Stimulated activated CD4-positive, alpha-beta T cell treated with anti-CD3 and anti-CD28 coated beads, Interleukin-1b, Interleukin-23, amount 100 ng/mL, for 48 hours (primary cell): Measurements from ENCODE around the gene PTPRU.
A peak's percentile ranks its signal among the peaks of the same experiment; 100 is the strongest.

Experiments used
- DNase-seq: peaks from one replicate; pipeline ENCODE4 v3.0.0-alpha.2; 2020

Gene PTPRU

DNA sequence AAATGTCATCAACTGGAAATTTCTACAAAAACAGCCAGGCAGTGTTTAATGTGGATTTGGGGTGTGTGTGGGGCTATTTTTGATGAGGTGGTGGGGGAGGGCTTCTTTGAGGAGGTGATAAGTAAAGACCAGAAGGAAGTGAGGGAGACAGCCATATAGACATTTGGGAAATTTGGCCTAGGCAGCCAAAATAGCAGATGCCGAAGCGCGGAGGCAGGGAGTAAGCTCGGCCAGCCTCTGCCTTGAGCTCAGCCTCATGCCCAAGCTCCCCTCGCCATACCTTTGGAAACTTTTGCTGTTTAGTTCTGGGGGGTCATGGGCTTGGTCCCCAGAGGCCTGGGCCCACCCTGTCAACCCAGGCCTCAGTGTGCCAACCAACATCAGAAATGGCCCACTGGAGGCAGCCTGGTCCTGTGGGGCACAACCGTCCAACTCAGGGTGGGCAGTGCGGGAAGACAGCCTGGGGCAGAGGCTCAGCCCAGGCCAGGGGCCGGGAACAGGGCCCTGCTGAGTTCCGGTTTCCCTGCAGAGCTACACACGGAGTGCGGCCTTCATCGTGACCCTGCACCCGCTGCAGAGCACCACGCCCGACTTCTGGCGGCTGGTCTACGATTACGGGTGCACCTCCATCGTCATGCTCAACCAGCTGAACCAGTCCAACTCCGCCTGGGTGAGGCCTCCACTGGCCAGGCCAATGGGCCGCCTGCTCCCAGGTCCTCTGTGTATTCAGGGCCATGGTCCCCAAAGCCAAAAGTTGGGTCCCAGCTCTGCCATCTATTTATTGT is 84.0 kb downstream of the PTPRU start:
- no peak for DNase-seq

DNA sequence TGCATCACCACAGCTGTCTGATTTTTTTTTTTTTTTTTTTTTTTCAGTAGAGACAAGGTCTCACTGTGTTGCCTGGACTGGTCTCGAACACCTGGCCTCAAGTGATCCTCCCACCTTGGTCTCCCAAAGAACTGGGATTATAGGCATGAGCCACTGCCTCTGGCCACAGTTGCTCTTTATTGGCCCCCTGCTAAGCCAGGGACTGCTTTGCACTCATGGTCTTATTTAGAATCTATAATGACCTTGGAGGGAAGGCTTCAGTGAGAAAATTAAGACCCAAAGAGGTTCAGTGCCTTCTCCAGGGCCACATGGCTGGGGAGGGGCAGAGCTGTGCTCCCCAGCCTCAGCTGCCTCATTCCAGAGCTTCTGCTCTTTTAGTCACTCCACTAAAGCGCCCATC is 84.9 kb downstream of the PTPRU start:
- DNase-seq, result no peak

DNA sequence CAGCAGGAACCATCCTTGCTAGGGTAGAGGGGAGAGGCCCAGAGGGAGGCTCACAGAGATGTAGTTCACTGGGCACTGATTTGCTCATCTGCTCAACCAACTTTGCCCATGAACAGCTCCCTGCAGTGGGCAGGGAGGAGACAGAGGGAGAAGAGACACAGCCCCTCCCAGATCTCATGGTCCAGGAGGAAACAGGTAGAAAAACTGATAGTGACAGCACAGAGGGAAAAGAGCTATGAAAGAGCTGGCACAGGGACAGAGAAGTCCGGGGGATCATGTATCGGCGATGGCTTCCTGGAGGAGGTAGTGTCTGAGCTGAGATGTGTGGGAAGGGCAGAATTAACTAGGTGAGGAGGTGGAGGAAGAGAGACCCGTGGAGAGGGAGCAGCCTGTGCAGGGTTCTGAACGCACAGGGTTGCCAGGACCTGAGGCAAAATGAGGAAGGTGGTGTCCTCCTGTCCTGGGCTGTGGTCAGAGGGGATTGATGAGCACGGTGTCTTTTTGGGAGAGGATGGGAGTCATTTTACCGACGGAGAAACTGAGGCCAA is 85.9 kb downstream of the PTPRU start:
- no peak for DNase-seq

DNA sequence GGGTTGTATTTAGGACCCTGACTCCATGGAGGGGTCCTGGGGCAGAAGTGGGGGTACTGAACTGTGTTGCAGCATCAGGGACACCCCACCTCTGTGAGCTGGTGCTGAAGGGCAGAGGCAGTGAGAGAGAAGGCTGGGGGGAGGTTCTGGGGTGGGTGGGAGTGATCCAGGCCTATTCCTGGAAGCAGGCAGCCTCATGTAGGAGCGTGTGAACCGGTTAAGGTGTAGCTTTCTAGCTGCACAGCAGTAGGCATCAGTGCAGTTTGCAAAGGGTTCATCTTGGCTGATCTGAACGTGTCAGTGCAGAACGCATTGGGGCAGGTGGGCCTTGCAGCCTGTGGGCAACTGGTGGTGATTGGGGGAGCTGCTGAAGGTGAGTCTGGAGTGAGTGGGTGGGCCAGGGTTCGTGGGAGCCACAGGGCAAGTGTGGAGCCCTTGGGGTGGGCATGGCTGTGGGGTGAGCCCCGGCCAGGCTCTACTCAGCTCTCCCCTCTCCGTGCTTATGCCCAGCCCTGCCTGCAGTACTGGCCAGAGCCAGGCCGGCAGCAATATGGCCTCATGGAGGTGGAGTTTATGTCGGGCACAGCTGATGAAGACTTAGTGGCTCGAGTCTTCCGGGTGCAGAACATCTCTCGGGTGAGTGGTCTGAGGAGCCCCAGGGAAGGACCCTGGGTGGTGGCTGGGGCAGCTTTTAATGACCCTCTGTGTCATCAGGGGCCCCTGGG is 86.7 kb downstream of the PTPRU start:
- DNase-seq, result no peak

DNA sequence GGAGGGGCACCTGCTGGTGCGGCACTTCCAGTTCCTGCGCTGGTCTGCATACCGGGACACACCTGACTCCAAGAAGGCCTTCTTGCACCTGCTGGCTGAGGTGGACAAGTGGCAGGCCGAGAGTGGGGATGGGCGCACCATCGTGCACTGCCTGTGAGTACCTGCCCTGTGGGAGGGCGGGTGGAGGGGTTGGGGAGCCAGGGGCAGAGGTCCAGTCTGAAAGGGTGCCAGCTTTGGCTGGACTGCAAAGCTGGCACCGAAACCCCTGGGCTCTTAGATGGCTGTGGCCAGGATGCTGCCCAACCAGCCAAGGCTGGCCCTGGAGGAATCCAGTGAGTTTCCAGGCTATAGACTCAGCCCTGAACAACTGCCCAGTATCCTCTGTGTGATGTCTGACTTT is 87.3 kb downstream of the PTPRU start:
- DNase-seq, result no peak

DNA sequence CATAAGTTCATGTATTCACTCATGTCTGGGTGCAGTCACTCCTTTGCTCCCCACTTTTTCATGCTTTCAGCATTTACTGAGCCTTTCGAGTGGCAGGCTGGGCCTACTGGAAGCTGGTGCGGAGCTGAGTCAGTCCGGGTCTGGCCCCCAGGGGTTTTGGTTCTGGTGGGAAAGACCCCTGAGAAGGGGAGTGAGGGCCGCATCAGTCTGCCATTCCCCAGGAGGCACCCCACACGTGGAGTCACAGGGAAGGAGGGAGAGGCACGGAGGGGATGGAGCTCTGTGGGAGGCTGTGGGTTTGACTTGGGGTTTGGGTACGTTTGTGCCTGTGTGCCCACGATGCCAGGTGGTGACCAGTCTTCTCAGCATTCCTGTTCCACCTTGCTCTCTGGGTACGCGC is 87.9 kb downstream of the PTPRU start:
- no peak for DNase-seq

DNA sequence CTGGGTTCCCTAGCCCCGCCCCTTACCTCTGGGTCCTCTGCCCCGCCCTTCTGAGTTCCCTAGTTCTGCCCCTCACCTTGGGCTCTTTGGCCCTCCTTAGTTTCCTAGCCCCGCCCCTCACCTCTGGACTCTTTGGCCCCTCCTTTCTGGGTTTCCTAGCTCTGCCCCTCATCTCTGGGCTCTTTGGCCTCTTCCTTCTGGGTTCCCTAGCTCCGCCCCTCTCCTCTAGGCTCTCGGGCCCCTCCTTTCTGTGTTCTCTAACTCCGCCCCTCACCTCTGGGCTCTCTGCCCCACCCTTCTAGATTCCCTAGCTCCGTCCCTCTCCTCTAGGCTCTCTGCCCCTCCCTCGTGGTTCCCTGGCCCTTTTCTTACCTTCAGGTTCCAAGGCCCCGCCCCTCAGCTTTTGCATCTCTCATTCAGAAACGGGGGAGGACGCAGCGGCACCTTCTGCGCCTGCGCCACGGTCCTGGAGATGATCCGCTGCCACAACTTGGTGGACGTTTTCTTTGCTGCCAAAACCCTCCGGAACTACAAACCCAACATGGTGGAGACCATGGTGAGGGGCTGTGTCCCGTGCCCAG is 88.5 kb downstream of the PTPRU start:
- no peak for DNase-seq

DNA sequence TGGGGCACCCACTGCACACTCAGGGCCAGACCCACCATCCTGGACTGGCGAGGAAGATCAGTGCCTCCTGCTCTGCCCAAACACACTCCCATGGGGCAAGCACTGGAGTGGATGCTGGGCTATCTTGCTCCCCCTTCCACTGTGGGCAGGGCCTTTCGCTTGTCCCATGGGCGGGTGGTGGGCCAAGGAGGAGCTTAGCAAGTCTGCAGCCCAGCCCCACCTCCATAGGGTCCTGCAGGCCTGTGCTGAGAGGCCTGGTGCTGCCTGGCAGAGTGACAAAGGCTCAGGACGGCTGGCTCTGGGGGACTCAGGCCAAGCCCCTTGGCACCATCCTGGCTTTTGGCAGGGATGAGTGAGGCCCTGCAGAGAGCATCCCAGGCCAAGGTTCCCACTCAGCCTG is 89.4 kb downstream of the PTPRU start:
- no peak for DNase-seq

DNA sequence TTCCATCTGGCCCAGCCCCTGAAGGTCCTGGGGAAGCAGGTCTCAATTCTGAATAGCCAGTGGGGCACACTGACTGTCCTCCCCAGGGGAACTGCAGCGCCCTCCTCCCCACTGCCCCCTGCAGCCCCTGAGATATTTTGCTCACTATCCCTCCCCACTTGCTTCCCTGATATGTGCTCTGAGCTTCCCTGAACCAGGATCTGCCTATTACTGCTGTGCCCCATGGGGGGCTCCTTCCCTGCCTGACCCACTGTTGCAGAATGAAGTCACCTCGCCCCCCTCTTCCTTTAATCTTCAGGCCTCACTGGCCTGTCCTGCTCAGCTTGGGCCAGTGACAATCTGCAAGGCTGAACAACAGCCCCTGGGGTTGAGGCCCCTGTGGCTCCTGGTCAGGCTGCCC is 89.8 kb downstream of the PTPRU start:
- DNase-seq, result no peak

DNA sequence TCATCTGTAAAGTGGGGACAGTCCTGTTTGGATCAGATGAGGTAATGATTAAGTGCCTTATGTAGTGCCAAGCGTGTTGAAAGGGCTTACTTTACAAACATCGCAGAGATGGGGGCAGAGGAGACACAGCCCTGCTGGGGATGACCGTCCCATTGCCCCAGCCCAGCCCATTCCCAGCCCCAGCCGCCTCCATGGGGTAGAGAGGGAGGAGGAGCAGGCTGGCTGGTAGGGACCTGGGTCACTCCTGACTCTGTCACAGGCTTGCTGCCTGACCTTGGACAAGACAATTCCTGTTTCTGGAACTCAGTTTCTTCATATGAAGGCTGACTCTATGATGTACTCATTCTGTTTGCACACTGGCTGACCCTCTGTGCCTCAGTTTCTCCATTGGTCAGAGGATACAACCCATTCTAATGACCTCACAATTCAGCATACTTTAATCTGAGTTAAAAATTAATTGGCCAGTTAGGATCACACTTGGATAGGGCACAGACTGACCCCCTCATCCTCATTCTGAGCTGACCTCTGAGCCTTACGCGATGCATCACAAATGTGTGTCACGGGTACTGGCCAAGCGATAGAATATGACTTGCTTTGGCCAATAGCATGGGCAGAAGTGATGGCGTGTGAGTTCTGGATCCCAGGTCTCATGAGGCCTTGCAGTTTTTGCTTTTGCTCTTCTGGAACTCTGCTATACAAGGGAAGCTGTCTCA is 91.1 kb downstream of the PTPRU start:
- DNase-seq, result no peak

DNA sequence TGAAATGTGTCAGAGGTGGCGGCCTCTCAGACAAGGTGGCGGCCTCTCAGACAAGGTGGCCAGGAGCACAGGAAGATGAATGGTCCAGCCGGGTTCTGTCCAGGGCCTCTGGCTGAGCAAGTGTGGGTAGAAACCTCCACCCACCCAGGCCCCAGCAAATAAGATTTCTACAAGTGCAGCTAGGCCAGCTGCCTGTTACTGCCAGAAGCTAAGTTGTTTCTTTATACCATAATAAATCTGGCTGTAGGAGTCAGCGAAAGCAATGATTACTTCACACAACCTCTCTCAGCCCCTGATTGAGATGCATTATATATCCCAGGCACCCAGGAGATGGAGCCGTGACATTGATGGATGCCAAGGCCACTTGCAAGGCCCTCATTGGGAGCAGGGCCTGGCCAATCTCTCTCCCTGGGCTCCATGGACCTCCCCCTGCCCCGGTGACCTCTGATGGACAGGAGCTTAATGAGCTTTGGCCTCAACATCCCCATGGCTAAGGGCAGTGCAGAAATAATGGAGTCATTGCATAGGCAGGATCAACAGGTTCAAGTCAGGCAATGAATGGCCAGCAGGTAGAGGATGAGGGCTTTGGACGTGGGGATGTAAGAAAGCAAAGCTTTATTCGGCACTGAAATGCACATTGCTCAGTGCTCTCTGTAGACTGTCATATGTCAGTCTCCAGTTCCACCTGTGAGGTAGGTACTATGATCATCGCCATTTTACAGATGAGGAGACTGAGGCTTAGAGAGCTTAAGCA is 92.9 kb downstream of the PTPRU start:
- no peak for DNase-seq

DNA sequence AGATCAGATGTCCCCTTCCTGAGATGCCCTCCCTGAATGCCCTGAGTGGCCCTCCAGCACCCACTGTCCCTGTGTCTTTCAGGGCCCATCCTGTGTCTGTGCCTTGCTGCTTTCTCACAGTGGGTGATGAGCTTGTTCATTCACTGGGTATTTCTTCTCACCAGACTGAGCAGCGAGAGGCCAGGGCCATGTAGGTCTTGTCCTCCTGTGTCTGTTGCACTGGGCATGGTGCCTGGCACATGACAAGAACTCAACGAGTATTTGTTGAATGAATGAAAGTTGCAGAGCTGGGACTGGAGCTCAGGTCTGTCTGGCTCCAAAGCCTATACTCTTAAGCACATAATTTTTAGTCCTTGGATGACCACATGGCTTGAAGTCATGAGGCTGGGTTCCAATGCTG is 93.8 kb downstream of the PTPRU start:
- no peak for DNase-seq

DNA sequence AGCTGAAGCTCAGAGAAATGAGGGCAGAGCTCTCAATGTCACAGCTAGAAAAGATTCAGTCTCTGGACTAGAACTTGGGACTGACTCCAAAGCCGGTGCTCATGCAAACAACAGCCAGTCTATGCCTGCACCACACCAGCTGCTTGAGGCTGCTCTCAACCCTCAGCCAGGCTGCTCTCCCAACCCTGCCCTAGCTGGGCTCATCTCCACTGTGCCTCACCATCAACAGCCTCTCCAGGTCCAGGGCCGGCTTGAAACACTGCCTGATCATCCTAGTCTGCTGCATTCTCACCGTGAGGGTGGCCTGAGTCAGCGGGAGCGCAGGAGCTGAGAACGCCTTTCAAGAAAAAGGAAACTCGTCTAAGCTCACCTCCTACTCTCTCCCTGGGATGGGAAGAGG is 94.5 kb downstream of the PTPRU start:
- DNase-seq, result no peak

DNA sequence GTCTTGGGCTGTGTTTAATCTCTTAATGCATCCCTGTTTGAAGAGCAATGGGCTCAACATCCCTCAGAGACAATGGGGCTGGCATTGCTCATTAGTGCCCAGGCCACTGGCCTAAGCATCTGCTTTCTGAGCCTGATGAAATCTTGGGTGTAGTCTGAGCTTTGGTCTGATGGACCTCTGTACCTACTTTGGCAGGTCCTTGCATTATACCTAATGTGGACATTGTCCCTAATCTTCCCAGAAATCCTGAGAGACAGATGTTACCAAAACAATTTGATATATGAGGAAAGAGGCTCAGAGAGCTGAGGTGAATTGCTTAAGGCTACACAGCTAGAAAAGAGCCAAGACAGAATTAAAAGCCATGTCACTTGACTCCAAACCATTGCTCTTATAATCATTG is 95.0 kb downstream of the PTPRU start:
- no peak for DNase-seq

DNA sequence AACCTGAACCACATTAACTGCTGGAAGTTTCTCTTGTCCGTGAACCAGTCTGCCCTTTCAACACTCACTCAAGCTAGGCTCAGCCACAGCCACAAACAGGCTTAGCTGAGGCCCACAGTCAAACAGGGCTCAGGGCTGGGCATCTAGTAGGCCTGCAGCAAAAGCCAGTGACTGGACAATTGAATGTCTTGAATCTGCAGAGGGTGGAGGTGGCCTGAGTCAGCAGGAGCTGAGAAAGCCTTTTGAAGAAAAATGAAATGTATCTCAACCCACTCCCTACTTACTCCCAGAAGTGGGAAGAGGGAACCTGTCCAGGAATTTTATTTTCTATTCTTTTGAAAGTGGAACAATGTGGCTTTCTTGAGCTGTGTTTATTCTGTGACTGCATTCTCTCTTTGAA is 95.4 kb downstream of the PTPRU start:
- no peak for DNase-seq

DNA sequence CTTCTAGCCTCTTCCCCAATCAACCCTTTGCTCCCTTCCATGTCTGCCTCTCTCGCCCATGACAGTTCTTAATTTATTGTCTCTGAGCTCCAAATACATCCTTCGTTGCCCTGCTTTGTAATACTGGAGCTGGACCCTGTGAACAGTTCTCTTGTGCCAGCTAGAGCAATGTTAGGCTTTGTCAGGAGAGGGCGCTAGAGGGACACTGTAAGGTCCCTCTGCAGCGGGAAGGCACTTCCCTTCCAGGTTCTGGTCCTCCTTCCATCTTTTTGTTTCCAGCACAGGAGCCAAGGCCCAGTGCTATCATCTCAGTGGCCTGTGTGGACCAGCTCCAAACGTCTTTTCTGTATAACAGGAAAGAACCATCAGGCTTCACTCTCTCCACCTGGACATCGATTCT is 95.9 kb downstream of the PTPRU start:
- peak; percentile 17 for DNase-seq

DNA sequence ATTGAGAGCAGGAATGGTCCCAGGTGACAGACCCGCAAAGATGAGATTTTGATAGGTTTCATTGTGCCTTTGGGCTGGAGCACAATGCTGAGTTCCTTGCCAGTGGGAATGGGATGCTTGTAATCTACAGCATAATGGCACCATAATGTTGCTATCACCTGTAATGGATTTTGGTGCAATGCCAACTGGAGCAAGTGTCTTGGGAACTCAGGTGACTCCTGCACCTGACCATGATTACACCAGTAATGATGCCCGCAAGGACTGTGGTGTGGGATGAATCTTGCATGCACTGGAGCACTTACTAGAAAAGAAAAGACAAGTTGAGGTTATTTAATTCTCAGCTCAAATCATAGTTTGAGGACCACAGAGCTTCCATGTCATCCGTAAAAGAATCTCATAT is 96.7 kb downstream of the PTPRU start:
- DNase-seq, result no peak

DNA sequence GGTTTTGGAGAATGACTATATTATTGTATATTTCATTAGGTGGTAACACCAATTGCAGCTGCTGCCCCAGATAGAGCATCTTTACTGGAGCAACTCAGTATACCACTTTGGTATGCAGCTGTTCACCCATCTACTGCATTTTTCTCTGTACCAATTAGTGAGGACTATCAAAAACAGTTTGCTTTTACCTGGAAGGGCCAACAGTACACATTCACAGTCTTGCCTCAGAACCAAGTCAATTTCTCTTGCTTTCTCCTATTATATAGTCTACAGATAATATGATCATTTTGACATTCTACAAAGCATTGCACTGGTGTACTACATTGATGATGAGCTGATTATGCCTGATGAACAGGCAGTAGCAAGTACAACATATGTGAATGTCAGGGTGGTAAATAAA is 99.3 kb downstream of the PTPRU start:
- DNase-seq, result no peak

DNA sequence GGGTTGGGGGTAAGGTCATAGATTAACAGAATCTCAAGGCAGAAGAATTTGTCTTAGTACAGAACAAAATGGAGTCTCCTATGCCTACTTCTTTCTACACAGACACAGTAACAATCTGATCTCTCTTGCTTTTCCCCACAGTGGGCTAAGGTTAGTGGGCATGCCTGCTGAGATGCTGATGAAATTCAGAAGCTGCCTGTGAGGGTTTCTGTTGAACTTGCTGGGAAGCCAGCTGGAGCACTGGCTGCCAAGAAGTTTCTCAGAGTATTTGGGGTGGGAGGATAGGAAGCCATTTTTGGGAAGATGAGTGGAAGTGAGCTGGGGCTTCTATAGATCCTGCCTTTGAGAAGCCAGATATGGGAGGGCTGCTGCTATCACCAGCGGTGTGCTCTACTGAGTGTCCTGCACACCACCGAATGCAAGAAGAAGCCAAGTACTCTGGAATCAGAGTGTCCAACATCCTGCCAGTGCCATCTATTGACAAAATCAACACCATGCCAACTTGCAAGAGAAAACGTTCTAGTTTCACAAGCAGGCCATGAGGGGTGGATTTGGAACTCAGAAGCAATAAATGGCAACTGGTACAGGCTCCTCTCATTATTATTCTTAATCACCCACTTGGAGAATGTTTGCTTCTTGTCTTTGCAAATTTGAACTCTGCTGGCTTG is 102.7 kb downstream of the PTPRU start:
- DNase-seq, result no peak

DNA sequence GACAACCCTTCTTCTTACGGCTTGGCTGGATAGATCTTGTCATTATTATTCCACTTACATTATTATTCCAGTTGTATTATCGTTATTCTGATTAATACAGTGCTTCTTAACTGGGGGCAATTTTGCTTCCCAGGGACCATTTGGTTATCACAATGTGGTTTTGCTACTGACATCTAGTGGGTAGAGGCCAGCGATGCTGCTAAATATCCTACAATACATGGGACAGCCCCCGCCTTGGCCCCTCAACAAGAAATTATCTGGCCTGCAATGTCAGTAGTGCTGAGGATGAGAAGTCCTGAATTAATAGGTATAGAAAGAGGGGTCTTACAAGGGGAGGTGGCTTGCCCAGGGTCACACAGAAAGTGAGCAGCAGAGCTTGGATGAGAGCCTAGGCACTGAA is 105.6 kb downstream of the PTPRU start:
- DNase-seq, result no peak

DNA sequence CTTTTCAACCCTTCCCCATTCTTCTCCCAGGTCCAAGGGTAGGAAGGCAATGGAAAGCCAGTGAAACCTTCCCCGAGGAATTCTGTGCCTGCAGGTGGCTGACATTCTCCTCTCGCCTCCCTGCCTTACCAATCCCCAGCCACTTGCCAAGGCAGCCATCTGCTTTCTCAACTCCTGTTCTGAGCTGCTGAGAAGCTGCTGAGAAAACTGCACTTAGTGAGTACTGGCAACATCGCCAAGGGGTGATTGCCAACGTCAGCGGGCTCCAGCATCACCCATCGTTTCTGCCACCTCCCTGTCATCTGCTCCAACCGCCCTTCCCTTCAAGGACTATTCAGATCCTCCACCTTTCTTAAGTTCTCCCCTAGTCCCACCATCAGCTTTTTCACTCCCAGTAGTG is 106.0 kb downstream of the PTPRU start:
- DNase-seq, result no peak

DNA sequence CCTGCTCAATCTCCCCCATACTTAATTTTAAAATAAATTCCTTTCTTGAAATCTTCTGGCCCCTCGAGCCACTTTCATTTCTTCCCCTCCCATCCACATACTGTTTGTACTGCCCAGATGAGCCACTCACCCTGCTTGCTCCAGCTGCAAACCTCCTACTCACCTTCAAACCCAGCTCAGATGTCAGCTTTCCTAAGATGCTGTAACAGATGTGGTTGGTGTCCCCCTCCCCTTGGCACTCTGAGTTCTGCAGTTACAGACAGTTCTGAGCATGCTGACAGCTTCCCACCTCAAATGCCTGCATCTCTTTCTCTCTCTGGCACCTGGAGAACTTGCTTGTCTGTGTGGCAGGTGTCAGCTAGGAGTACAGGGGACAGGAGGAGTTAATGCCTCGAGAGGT is 106.7 kb downstream of the PTPRU start:
- DNase-seq, result no peak
